HUES64 (cell line): ENCODE results near the gene GNB1L.

Experiments used
- H3K27ac ChIP-seq: 2 replicates; pipeline ENCODE4 v1.7.0; 2013; ENCODE audit warnings: low read depth, low read length, inconsistent platforms
- H3K27me3 ChIP-seq: 2 replicates; pipeline ENCODE4 v1.6.1; 2013; ENCODE audit warnings: mild to moderate bottlenecking, low read length; ENCODE audit not compliant: insufficient read depth
- H3K36me3 ChIP-seq: 2 replicates; pipeline ENCODE4 v1.6.1; 2013; ENCODE audit warnings: mild to moderate bottlenecking, low read length; ENCODE audit not compliant: insufficient read depth
- H3K4me1 ChIP-seq: 2 replicates; pipeline ENCODE4 v1.6.1; 2013; ENCODE audit warnings: mild to moderate bottlenecking, low read length, moderate library complexity; ENCODE audit not compliant: insufficient read depth
- H3K4me3 ChIP-seq: 2 replicates; pipeline ENCODE4 v1.5.1; 2013; ENCODE audit warnings: mild to moderate bottlenecking, low read length, moderate library complexity
- H3K9ac ChIP-seq: 2 replicates; pipeline ENCODE4 v1.6.1; 2013; ENCODE audit warnings: mild to moderate bottlenecking, low read depth, low read length
- H3K9me3 ChIP-seq: 2 replicates; pipeline ENCODE4 v1.6.1; 2013; ENCODE audit warnings: low read depth, low read length; ENCODE audit not compliant: insufficient read depth
- WGBS: fragments of 150-250, 120-280 bp; methylation state at CpG from one replicate; pipeline ENCODE4 v1.1.7; 2013; ENCODE audit warnings: missing lambda C conversion rate; 5-methylcytosine and 5-hydroxymethylcytosine counted together

GNB1L gene

GRCh38 chr22:19815823-19816290 lies 38.8 kb downstream of the GNB1L start:
- Histone ChIP-seq H3K27me3 (no peaks in the 10 kb centered on the region), H3K27ac (no peak overlapping the region), H3K9ac (no peak overlapping the region), H3K4me1 (no peaks in the 10 kb centered on the region), H3K36me3 (0 out of 2 replicates have a peak, but pooled peaks cover 3% of the 10 kb centered on the region), H3K4me3 (no peak overlapping the region), H3K9me3 (no peaks in the 10 kb centered on the region)
- 95% methylated on average over 16 of the region's 16 CpGs for WGBS

GRCh38 chr22:19815093-19815822 lies 39.4 kb downstream of the GNB1L start:
- no peaks in the 10 kb centered on the region for H3K4me1 ChIP-seq
- no peak overlapping the region for H3K27ac ChIP-seq
- H3K9ac ChIP-seq, result no peak overlapping the region
- H3K4me3 ChIP-seq, result no peak overlapping the region
- H3K27me3 ChIP-seq, result no peaks in the 10 kb centered on the region
- 0 out of 2 replicates have a peak, but pooled peaks cover 3% of the 10 kb centered on the region for H3K36me3 ChIP-seq
- H3K9me3 ChIP-seq, result no peaks in the 10 kb centered on the region
- 95% methylated on average over 18 of the region's 18 CpGs for WGBS

GRCh38 chr22:19814428-19814827 lies 40.2 kb downstream of the GNB1L start:
- no peak overlapping the region for H3K9ac ChIP-seq
- no peak overlapping the region for H3K4me3 ChIP-seq
- WGBS, result 93% methylated on average over 5 of the region's 5 CpGs
- 0 out of 2 replicates have a peak, but pooled peaks cover 3% of the 10 kb centered on the region for H3K36me3 ChIP-seq
- H3K9me3 ChIP-seq, result no peaks in the 10 kb centered on the region
- no peak overlapping the region for H3K27ac ChIP-seq
- no peaks in the 10 kb centered on the region for H3K4me1 ChIP-seq
- no peaks in the 10 kb centered on the region for H3K27me3 ChIP-seq

- Histone ChIP-seq H3K36me3 (0 out of 2 replicates have a peak, but pooled peaks cover 3% of the 10 kb centered on the region), H3K4me3 (no peak overlapping the region), H3K27ac (no peak overlapping the region), H3K4me1 (no peaks in the 10 kb centered on the region), H3K9ac (no peak overlapping the region), H3K9me3 (no peaks in the 10 kb centered on the region), H3K27me3 (no peaks in the 10 kb centered on the region)
- WGBS, result 96% methylated on average over 11 of the region's 11 CpGs
These were observed 41.8 kb downstream of the GNB1L start for GRCh38 chr22:19812910-19813309.

- H3K9me3 ChIP-seq, result no peaks in the 10 kb centered on the region
- H3K4me1 ChIP-seq, result no peaks in the 10 kb centered on the region
- WGBS, result 94% methylated on average over 36 of the region's 36 CpGs
- H3K36me3 ChIP-seq, result 0 out of 2 replicates have a peak, but pooled peaks cover 3% of the 10 kb centered on the region
- no peak overlapping the region for H3K27ac ChIP-seq
- no peaks in the 10 kb centered on the region for H3K27me3 ChIP-seq
- H3K9ac ChIP-seq, result no peak overlapping the region
- H3K4me3 ChIP-seq, result no peak overlapping the region
These were observed 42.6 kb downstream of the GNB1L start for GRCh38 chr22:19811811-19812771.

GRCh38 chr22:19811211-19811621 lies 43.5 kb downstream of the GNB1L start:
- WGBS, result 94% methylated on average over 12 of the region's 12 CpGs
- H3K4me1 ChIP-seq, result no peaks in the 10 kb centered on the region
- no peak overlapping the region for H3K9ac ChIP-seq
- H3K4me3 ChIP-seq, result no peak overlapping the region
- no peak overlapping the region for H3K27ac ChIP-seq
- H3K9me3 ChIP-seq, result no peaks in the 10 kb centered on the region
- H3K36me3 ChIP-seq, result 0 out of 2 replicates have a peak, but pooled peaks cover 3% of the 10 kb centered on the region
- H3K27me3 ChIP-seq, result no peaks in the 10 kb centered on the region

GRCh38 chr22:19810381-19811201 lies 44.1 kb downstream of the GNB1L start:
- H3K9ac ChIP-seq, result no peak overlapping the region
- no peak overlapping the region for H3K27ac ChIP-seq
- 0 out of 2 replicates have a peak, but pooled peaks cover 3% of the 10 kb centered on the region for H3K36me3 ChIP-seq
- H3K4me1 ChIP-seq, result no peaks in the 10 kb centered on the region
- no peaks in the 10 kb centered on the region for H3K9me3 ChIP-seq
- 90% methylated on average over 22 of the region's 23 CpGs for WGBS
- no peak overlapping the region for H3K4me3 ChIP-seq
- H3K27me3 ChIP-seq, result no peaks in the 10 kb centered on the region

- Histone ChIP-seq H3K9ac (no peak overlapping the region), H3K27ac (no peak overlapping the region), H3K36me3 (0 out of 2 replicates have a peak, but pooled peaks cover 3% of the 10 kb centered on the region), H3K4me1 (no peaks in the 10 kb centered on the region), H3K4me3 (no peak overlapping the region), H3K27me3 (no peaks in the 10 kb centered on the region), H3K9me3 (no peaks in the 10 kb centered on the region)
- 97% methylated on average over 3 of the region's 3 CpGs for WGBS
These were observed 44.9 kb downstream of the GNB1L start for GRCh38 chr22:19809741-19810140.

GRCh38 chr22:19808873-19809478 lies 45.7 kb downstream of the GNB1L start:
- 0 out of 2 replicates have a peak, but pooled peaks cover 3% of the 10 kb centered on the region for H3K36me3 ChIP-seq
- H3K4me3 ChIP-seq, result no peak overlapping the region
- WGBS, result 89% methylated on average over 11 of the region's 11 CpGs

More at GRCh38 chr22:19808873-19809478, 45.7 kb downstream of the GNB1L start:
- no peak overlapping the region for H3K9ac ChIP-seq
- H3K4me1 ChIP-seq, result no peaks in the 10 kb centered on the region
- no peaks in the 10 kb centered on the region for H3K27me3 ChIP-seq
- H3K9me3 ChIP-seq, result no peaks in the 10 kb centered on the region
- no peak overlapping the region for H3K27ac ChIP-seq
